Aorta (tissue), 5 donors: ENCODE measurements around the gene PAK4. TPM values are rescaled to one million over a fixed set of nuclear protein-coding genes. Genes with fewer than 3 reads are reported as not detected.

Experiments
- ATAC-seq: fragments of 200-7000 bp; cut with Tn5 transposase; one replicate; pipeline ENCODE4 v1.9.1; 2022; ENCODE audit warnings: moderate library complexity; ENCODE audit not compliant: low FRiP score
- DNase-seq, 2 donors: peaks; one replicate each; pipeline ENCODE4 v3.0.0-alpha.2; 2020
- H3K27ac ChIP-seq, 2 donors: one replicate each; pipeline ENCODE4 v1.5.1; 2013; ENCODE audit warnings: low read length in 2 of 2, mild to moderate bottlenecking in 2 of 2, moderate library complexity in 2 of 2, control low read depth in 1 of 2, inconsistent platforms in 1 of 2, low read depth in 1 of 2
- H3K27me3 ChIP-seq, 2 donors: one replicate each; pipeline ENCODE4 v1.6.1; 2013; ENCODE audit warnings: control low read depth in 1 of 2, low read length in 1 of 2, mild to moderate bottlenecking in 1 of 2, moderate library complexity in 1 of 2; ENCODE audit not compliant: insufficient read depth in 2 of 2, control insufficient read depth in 1 of 2
- H3K36me3 ChIP-seq, 2 donors: one replicate each; pipeline ENCODE4 v1.6.1; 2013; ENCODE audit warnings: control low read depth in 1 of 2, low read length in 1 of 2, mild to moderate bottlenecking in 1 of 2; ENCODE audit not compliant: insufficient read depth in 2 of 2, control insufficient read depth in 1 of 2
- H3K4me1 ChIP-seq, 2 donors: one replicate each; pipeline ENCODE4 v1.6.1; 2013; ENCODE audit warnings: low read length in 2 of 2, control low read depth in 1 of 2, mild to moderate bottlenecking in 1 of 2, moderate library complexity in 1 of 2; ENCODE audit not compliant: insufficient read depth in 2 of 2, control insufficient read depth in 1 of 2
- H3K4me3 ChIP-seq, 2 donors: one replicate each; pipeline ENCODE4 v1.5.1; 2013; ENCODE audit warnings: low read length in 2 of 2, control low read depth in 1 of 2, mild to moderate bottlenecking in 1 of 2
- H3K9me3 ChIP-seq: one replicate; pipeline ENCODE4 v1.6.1; 2013; ENCODE audit warnings: mild to moderate bottlenecking, low read length; ENCODE audit not compliant: control insufficient read depth
- WGBS, 2 donors: extraction: QIAGEN DNeasy Blood & Tissue Kit; methylation state at CpG; one replicate each; pipeline ENCODE4 v1.1.7; 2013; 5-methylcytosine and 5-hydroxymethylcytosine counted together
- intact Hi-C, 2 donors: fragments of 100-400 bp; cut with DNase I; formaldehyde crosslinking; loops; one replicate each; pipeline versions ENCODE4 v1.14.2 to v1.15.0; 2022
- polyA plus RNA-seq, 2 donors: library from polyadenylated mRNA; stranded (reverse); fragments of 200-250 nt; gene quantifications; one replicate each; pipeline ENCODE4 v1.2.3, GENCODE V29; 2013
- total RNA-seq, 2 donors: library from RNA; stranded (reverse); fragmentation: NEBNext Ultra II Directional; extraction: Animal tissue kit (Norgen Biotek cat#: 25700); gene quantifications; one replicate each; pipeline ENCODE4 v1.2.1, GENCODE V29; 2021
- donor health status: healthy with polysubstance abuse.
- donor health status: Bipolar disorder and iron deficiency.
- donor health status: DM: no; HTN: no; CAD: no.
- donor health status: DM: no; HTN: no; CAD: no.
- donor health status: DM: yes; HTN: yes; CAD: no.

The PAK4 gene
- total and polyA plus RNA-seq, 4 donors, result 8.0 to 22.2 (median 14.2) TPM

GRCh38 chr19:39163621-39164020, 38.0 kb downstream of the PAK4 start:
- DNase-seq (no peak), ATAC-seq (no peak)
- no peaks in the 10 kb centered on the region for H3K27me3 ChIP-seq
- no peaks in the 10 kb centered on the region for H3K36me3 ChIP-seq
- WGBS, 2 donors, result 84 to 85% methylated on average over 9 of the region's 9 CpGs
- H3K4me1 ChIP-seq, result no peaks in the 10 kb centered on the region
- intact Hi-C loops, result no loop called here
- no peak overlapping the region for H3K4me3 ChIP-seq
- no peaks in the 10 kb centered on the region for H3K9me3 ChIP-seq
- H3K27ac ChIP-seq, result no peak overlapping the region

- Histone ChIP-seq H3K27ac (no peak overlapping the region), H3K27me3 (no peaks in the 10 kb centered on the region), H3K4me3 (no peak overlapping the region), H3K9me3 (no peaks in the 10 kb centered on the region), H3K36me3 (no peaks in the 10 kb centered on the region), H3K4me1 (no peaks in the 10 kb centered on the region)
- WGBS, 2 donors, result 88 to 93% methylated on average over 6 of the region's 6 CpGs
- ATAC-seq (no peak), DNase-seq (no peak)
- intact Hi-C loops, result no loop called here
Observed at GRCh38 chr19:39164289-39164688, 38.7 kb downstream of the PAK4 start.

GRCh38 chr19:39165857-39166256, 40.3 kb downstream of the PAK4 start:
- H3K27me3 ChIP-seq, result no peaks in the 10 kb centered on the region
- H3K36me3 ChIP-seq, result no peaks in the 10 kb centered on the region
- H3K4me1 ChIP-seq, result no peaks in the 10 kb centered on the region
- DNase-seq (no peak), ATAC-seq (no peak)
- intact Hi-C loops, result no loop called here
- 95 to 96% methylated on average over 7 of the region's 7 CpGs for WGBS, 2 donors
- H3K27ac ChIP-seq, result no peak overlapping the region
- no peak overlapping the region for H3K4me3 ChIP-seq
- H3K9me3 ChIP-seq, result no peaks in the 10 kb centered on the region

- ATAC-seq, result peak; percentile 21
- intact Hi-C loops, result no loop called here
- 51 to 56% methylated on average over 21 to 24 of the region's 24 CpGs for WGBS, 2 donors
- H3K4me3 ChIP-seq, result no peak overlapping the region
- no peaks in the 10 kb centered on the region for H3K27me3 ChIP-seq
- H3K9me3 ChIP-seq, result no peaks in the 10 kb centered on the region
- H3K4me1 ChIP-seq, result no peaks in the 10 kb centered on the region
- peak in 1 of 2 donors; percentile 86 for DNase-seq
- H3K36me3 ChIP-seq, result no peaks in the 10 kb centered on the region
- H3K27ac ChIP-seq, result no peak overlapping the region
Observed at GRCh38 chr19:39166571-39167391, 41.2 kb downstream of the PAK4 start.

- Histone ChIP-seq H3K9me3 (no peaks in the 10 kb centered on the region), H3K4me1 (no peaks in the 10 kb centered on the region), H3K27ac (no peak overlapping the region), H3K36me3 (no peaks in the 10 kb centered on the region), H3K4me3 (no peak overlapping the region), H3K27me3 (no peaks in the 10 kb centered on the region)
- WGBS, 2 donors, result 58 to 60% methylated on average over 22 to 25 of the region's 25 CpGs
- intact Hi-C loops, result no loop called here
- no peak for ATAC-seq
- no peak for DNase-seq
Observed at GRCh38 chr19:39167461-39168257, 42.1 kb downstream of the PAK4 start.

GRCh38 chr19:39168258-39169142, 42.9 kb downstream of the PAK4 start:
- H3K4me3 ChIP-seq, result no peak overlapping the region
- H3K27me3 ChIP-seq, result no peaks in the 10 kb centered on the region
- WGBS, 2 donors, result 89 to 92% methylated on average over 23 of the region's 23 CpGs
- intact Hi-C loops, result no loop called here
- no peaks in the 10 kb centered on the region for H3K36me3 ChIP-seq
- DNase-seq (no peak), ATAC-seq (no peak)
- no peaks in the 10 kb centered on the region for H3K4me1 ChIP-seq
- no peak overlapping the region for H3K27ac ChIP-seq
- no peaks in the 10 kb centered on the region for H3K9me3 ChIP-seq

- 93% methylated on average over 35 to 36 of the region's 36 CpGs for WGBS, 2 donors
- no peak overlapping the region for H3K27ac ChIP-seq
- H3K9me3 ChIP-seq, result no peaks in the 10 kb centered on the region
- DNase-seq, result no peak
- H3K4me3 ChIP-seq, result no peak overlapping the region
- intact Hi-C loops, result no loop called here
- no peaks in the 10 kb centered on the region for H3K36me3 ChIP-seq
- no peak for ATAC-seq
- H3K27me3 ChIP-seq, result no peaks in the 10 kb centered on the region
- H3K4me1 ChIP-seq, result no peaks in the 10 kb centered on the region
Observed at GRCh38 chr19:39169143-39169810, 43.7 kb downstream of the PAK4 start.
